WERI-Rb-1 (cell line): ENCODE results near the gene CDHR1.
A peak's percentile ranks its signal among the peaks of the same experiment; 100 is the strongest.

ENCODE experiments used
- DNase-seq: peaks from one replicate; pipeline ENCODE4 v3.0.0-alpha.2; 2020
- H3K27ac ChIP-seq: fragments of 250-450 bp; sonication (Bioruptor Pico); 2 replicates; pipeline ENCODE4 v1.5.1; 2020; ENCODE audit warnings: mild to moderate bottlenecking, moderate library complexity
- H3K27me3 ChIP-seq: fragments of 250-450 bp; sonication (Bioruptor Pico); 2 replicates; pipeline ENCODE4 v1.5.1; 2021; ENCODE audit warnings: mild to moderate bottlenecking, low read depth, moderate library complexity; ENCODE audit not compliant: insufficient read depth, severe bottlenecking
- H3K36me3 ChIP-seq: fragments of 250-450 bp; sonication (Bioruptor Pico); 2 replicates; pipeline ENCODE4 v1.5.1; 2020; ENCODE audit warnings: mild to moderate bottlenecking, moderate library complexity
- H3K4me3 ChIP-seq: 2 replicates; pipeline ENCODE4 v1.5.1; 2011; ENCODE audit warnings: low read depth, mild to moderate bottlenecking, control low read depth, low read length
- H3K9me3 ChIP-seq: fragments of 250-450 bp; sonication (Bioruptor Pico); 2 replicates; pipeline ENCODE4 v1.5.1; 2021; ENCODE audit warnings: mild to moderate bottlenecking, moderate library complexity; ENCODE audit not compliant: severe bottlenecking
- CTCF ChIP-seq: IDR thresholded peaks from 2 replicates; pipeline ENCODE4 v1.5.1; 2011; ENCODE audit warnings: low read depth, mild to moderate bottlenecking, control low read depth, inconsistent platforms, low read length

Gene CDHR1

GRCh38 chr10:84257343-84258020, 63.1 kb downstream of the CDHR1 start:
- Histone ChIP-seq H3K27ac (peak overlapping the region; percentile 39), H3K36me3 (no peaks in the 10 kb centered on the region), H3K9me3 (no peaks in the 10 kb centered on the region), H3K27me3 (no peaks in the 10 kb centered on the region), H3K4me3 (no peak overlapping the region)
- no peak for DNase-seq
- no peak for TF ChIP-seq CTCF

DNA sequence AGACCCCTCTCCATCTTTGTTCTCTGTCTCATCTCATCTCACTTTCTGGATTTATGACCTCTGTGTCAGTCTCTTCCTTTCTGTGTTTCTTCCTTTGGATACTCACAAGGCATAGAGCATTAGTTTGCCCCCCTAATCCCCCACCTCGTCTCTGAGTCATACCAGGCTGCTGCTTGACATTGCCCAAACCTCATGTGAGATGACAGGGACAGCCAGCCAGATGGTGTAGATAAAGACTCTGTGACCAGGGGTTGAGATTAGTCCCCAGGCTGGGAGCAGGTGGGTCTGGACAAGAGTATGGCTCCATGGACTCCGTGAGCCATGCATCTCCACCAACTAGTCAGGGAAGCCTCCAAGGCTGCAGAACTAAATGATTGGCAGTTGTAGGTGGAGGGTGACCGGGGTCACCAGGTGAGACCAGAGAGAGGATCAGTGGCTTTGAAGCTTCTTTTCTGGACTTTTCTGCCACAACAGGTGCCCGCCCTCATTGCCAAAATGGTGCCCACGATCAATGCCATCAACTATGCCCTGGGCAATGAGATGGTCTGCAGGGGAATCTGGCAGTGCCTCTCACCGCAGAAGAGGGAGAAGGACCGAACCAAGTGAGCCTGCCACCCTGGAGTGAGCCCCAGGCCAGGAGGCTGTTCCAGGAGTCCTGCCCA, 63.8 kb downstream of the CDHR1 start:
- H3K4me3 ChIP-seq = no peak overlapping the region
- H3K9me3 ChIP-seq = no peaks in the 10 kb centered on the region
- no peaks in the 10 kb centered on the region for H3K27me3 ChIP-seq
- H3K27ac ChIP-seq = peak overlapping the region; percentile 39
- no peaks in the 10 kb centered on the region for H3K36me3 ChIP-seq
- peak; percentile 75 for DNase-seq
- TF ChIP-seq CTCF = no peak

DNA sequence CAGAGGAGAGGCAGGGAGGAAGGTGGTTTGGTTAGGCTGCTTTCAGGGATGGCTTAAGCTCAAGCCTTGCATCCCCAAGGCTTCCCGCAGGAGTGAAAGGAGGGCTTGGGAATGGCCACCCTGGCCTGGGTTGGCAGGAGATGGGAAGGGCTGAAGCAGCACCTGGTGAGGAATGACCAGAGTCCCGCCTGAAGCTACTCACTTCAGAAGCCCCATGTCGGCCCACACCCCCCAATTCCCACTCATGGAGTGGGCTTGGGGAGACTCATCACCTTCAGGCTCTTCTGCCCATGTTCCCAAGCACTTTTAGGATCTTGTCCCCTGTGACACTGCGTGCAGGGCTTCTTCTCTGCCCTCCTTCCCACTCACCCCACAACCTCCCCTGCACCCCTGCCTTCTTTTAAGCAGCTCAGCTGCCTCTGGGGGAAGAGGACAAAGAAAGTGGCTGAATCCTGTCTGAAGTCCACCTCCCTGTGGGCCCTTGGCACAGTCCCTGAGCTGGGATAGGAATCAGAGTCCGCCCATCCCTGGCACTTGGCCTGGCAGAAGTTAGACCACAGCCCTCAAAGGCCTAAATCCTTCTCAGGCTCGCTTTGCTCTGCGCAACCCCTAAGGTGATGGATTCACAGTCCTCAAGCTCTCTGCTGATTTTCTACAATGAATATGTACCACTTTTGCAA, 67.0 kb downstream of the CDHR1 start:
- no peak for TF ChIP-seq CTCF
- no peaks in the 10 kb centered on the region for H3K36me3 ChIP-seq
- DNase-seq = no peak
- no peak overlapping the region for H3K4me3 ChIP-seq
- no peak overlapping the region for H3K27ac ChIP-seq
- H3K9me3 ChIP-seq = no peaks in the 10 kb centered on the region
- no peaks in the 10 kb centered on the region for H3K27me3 ChIP-seq

GRCh38 chr10:84262190-84262956, 68.0 kb downstream of the CDHR1 start:
- no peak overlapping the region for H3K4me3 ChIP-seq
- TF ChIP-seq CTCF = no peak
- H3K36me3 ChIP-seq = no peaks in the 10 kb centered on the region
- H3K9me3 ChIP-seq = no peaks in the 10 kb centered on the region
- DNase-seq = no peak
- H3K27me3 ChIP-seq = no peaks in the 10 kb centered on the region
- no peak overlapping the region for H3K27ac ChIP-seq

DNA sequence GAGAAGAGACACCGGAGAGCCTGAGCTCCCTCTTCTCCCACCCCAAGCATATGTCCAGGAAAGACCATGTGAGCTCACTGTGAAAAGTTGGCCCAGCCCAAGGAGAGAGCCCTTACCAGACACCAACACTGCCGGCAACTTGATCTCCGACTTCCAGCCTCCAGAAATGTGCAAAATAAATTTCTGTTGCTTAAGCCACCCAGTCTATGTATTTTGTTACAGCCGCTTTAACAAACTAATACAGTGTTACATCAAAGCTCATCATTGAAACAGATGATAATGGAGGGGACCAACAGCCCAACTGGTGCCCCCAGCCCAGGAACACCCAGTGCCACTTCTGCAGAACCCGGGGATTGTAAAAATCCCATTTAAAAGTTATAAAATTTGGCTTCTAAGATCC, 69.4 kb downstream of the CDHR1 start:
- Histone ChIP-seq H3K4me3 (no peak overlapping the region), H3K27me3 (no peaks in the 10 kb centered on the region), H3K36me3 (no peaks in the 10 kb centered on the region), H3K9me3 (no peaks in the 10 kb centered on the region), H3K27ac (no peak overlapping the region)
- TF ChIP-seq CTCF = no peak
- DNase-seq = no peak
